ENCODE data around the gene ADORA1.

The ADORA1 gene

GRCh38 chr1:203124011-203124410 is 3.5 kb upstream of the ADORA1 start:
- no peak for DNase-seq

- DNase-seq: no peak
Observed at GRCh38 chr1:203124546-203125317, 2.8 kb upstream of the ADORA1 start.

GRCh38 chr1:203126151-203126865 is 1.2 kb upstream of the ADORA1 start:
- peak in 1 of 2 experiments; percentile 6 for DNase-seq

GRCh38 chr1:203126866-203127665 is 460 bp upstream of the ADORA1 start:
- DNase-seq: no peak

- no peak for DNase-seq
Observed at GRCh38 chr1:203128431-203128715, 847 bp downstream of the ADORA1 start.

GRCh38 chr1:203128716-203129500 is 1.4 kb downstream of the ADORA1 start:
- no peak for DNase-seq

- DNase-seq: peak in 1 of 2 experiments; percentile 15
Observed at GRCh38 chr1:203129501-203130231, 2.1 kb downstream of the ADORA1 start.

- DNase-seq: no peak
Observed at GRCh38 chr1:203130358-203130985, 2.9 kb downstream of the ADORA1 start.

GRCh38 chr1:203131548-203132200 is 4.1 kb downstream of the ADORA1 start:
- DNase-seq: no peak

- peak; percentile 57 to 61 for DNase-seq
Observed at GRCh38 chr1:203133970-203134725, 6.6 kb downstream of the ADORA1 start.

- peak; percentile 43 to 55 for DNase-seq
Observed at GRCh38 chr1:203135636-203136305, 8.2 kb downstream of the ADORA1 start.

- DNase-seq: no peak
Observed at GRCh38 chr1:203136409-203137042, 9.0 kb downstream of the ADORA1 start.

- no peak for DNase-seq
Observed at GRCh38 chr1:203137324-203137723, 9.8 kb downstream of the ADORA1 start.

- no peak for DNase-seq
Observed at GRCh38 chr1:203138066-203138465, 10.5 kb downstream of the ADORA1 start.

GRCh38 chr1:203139976-203140475 is 12.5 kb downstream of the ADORA1 start:
- DNase-seq: no peak

- no peak for DNase-seq
Observed at GRCh38 chr1:203140743-203141520, 13.4 kb downstream of the ADORA1 start.

GRCh38 chr1:203142124-203142523 is 14.6 kb downstream of the ADORA1 start:
- no peak for DNase-seq
